GM12864 (cell line): ENCODE data around the gene HPS3.

Experiments
- DNase-seq: peaks from one replicate; pipeline ENCODE4 v3.0.0-alpha.2; 2011; ENCODE audit warnings: low read depth
- H3K4me3 ChIP-seq: 2 replicates; pipeline ENCODE4 v1.5.1; 2011; ENCODE audit warnings: mild to moderate bottlenecking, low read depth, low read length, control low read depth
- TF ChIP-seq, protein P1 (sequence below): IDR thresholded peaks from 2 replicates; pipeline ENCODE4 v1.5.1; 2011; ENCODE audit warnings: low read depth, mild to moderate bottlenecking, moderate library complexity, low read length, control low read depth, inconsistent platforms; ENCODE audit errors: missing control alignments

Gene HPS3, protein sequence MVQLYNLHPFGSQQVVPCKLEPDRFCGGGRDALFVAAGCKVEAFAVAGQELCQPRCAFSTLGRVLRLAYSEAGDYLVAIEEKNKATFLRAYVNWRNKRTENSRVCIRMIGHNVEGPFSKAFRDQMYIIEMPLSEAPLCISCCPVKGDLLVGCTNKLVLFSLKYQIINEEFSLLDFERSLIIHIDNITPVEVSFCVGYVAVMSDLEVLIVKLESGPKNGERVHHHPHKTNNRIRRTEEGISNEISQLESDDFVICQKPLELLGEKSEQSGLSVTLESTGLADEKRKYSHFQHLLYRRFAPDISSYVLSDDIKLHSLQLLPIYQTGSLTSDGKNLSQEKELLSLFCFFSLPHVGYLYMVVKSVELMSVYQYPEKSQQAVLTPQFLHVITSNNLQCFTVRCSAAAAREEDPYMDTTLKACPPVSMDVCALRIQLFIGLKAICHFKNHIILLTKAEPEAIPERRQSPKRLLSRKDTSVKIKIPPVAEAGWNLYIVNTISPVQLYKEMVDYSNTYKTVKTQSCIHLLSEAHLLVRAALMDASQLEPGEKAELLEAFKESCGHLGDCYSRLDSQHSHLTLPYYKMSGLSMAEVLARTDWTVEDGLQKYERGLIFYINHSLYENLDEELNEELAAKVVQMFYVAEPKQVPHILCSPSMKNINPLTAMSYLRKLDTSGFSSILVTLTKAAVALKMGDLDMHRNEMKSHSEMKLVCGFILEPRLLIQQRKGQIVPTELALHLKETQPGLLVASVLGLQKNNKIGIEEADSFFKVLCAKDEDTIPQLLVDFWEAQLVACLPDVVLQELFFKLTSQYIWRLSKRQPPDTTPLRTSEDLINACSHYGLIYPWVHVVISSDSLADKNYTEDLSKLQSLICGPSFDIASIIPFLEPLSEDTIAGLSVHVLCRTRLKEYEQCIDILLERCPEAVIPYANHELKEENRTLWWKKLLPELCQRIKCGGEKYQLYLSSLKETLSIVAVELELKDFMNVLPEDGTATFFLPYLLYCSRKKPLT

DNA sequence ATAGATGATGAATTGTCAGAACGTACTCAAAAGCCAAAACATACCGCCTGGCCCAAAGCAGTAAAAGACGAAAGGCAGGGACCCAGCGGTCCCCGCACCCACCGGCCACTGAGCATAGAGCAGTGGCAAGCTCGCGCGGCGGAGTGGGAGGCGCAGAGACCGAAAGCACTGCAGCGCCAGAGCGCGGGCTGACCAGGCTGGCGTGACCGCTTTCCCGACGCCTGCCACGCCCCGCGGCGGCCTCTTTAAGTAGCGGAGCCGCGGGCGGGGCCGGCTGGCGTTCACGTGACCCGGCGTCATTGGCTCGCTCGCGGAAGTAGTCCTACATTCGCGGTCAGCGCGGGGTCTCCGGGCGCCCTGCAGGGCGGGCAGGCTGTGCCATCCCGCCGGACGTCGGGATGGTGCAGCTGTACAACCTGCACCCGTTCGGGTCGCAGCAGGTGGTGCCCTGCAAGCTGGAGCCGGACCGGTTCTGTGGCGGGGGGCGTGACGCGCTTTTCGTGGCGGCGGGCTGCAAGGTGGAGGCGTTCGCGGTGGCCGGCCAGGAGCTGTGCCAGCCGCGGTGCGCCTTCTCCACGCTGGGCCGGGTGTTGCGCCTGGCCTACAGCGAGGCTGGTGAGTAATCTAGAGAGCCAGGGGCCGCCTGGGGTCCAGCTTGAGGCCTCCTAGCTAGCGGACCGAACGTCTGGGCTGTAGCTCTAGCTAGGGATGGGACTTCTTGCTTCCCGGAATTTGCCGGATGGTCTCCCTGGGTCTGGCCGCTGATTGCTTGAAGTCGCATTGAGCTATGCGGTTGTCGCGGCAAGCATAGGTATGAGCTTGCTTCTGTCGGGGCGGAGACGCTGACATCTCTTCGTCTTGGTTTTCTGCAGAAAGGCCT lies at the start of gene HPS3:
Gene HPS3 (plus strand): TSS at position 313 of the 880 bp plus-strand sequence. CDS start 86 bp downstream, at position 399.
- TF ChIP-seq, protein P1, sequence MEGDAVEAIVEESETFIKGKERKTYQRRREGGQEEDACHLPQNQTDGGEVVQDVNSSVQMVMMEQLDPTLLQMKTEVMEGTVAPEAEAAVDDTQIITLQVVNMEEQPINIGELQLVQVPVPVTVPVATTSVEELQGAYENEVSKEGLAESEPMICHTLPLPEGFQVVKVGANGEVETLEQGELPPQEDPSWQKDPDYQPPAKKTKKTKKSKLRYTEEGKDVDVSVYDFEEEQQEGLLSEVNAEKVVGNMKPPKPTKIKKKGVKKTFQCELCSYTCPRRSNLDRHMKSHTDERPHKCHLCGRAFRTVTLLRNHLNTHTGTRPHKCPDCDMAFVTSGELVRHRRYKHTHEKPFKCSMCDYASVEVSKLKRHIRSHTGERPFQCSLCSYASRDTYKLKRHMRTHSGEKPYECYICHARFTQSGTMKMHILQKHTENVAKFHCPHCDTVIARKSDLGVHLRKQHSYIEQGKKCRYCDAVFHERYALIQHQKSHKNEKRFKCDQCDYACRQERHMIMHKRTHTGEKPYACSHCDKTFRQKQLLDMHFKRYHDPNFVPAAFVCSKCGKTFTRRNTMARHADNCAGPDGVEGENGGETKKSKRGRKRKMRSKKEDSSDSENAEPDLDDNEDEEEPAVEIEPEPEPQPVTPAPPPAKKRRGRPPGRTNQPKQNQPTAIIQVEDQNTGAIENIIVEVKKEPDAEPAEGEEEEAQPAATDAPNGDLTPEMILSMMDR, result no peak
- H3K4me3 ChIP-seq, result peak within 1 kb of the TSS; percentile 93
- DNase-seq, result peak; percentile 62

DNA sequence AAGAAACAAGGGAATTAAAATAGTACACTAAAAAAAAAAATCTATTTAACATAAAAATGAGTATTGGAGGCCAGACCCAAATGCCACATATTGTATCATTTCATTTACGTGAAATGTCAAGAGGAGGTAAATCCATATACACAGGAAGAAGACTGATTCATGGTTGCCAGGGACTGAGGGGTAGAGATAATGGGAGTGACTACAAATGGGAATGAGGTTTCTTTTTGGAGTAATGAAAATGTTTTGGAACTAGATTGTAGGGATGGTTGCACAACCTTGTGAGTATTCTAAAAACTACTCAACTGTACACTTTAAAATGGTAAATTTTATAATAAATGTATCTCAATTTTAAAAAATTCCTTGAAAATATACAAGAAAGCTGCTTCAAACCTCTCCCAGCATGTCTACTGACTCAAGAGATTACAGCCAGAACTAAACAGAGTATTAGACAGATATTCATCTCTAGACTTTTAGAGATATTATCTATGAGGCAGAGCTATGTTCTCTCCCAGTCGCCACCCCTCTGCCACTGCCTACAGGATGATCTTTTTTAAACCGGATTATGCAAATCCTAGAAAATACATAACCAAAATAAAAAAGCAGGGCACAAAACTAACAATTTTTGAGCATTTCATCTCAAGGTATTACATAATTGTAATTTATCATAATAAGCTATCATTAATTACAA lies 49.3 kb upstream of the HPS3 start:
- H3K4me3 ChIP-seq, result no peak overlapping the region
- TF ChIP-seq, protein P1, result no peak
- no peak for DNase-seq

DNA sequence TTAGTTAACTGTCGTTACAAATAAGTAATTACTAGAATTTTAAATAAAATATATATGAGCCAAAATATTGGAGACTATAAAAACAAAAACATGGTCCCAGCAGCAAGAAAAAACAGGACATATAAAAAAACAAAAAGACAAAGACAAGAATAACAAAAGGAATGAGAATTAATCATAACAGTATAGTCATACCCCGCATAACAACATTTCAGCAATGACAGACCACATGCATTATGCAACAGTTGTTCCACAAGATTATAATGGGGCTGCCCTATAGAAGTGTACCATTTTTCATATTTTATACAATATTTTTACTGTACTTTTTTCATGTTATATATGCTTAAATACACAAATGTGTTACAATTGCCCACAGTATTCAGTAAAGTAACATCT lies 48.7 kb upstream of the HPS3 start:
- DNase-seq, result no peak
- TF ChIP-seq, protein P1, result no peak
- H3K4me3 ChIP-seq, result no peak overlapping the region

DNA sequence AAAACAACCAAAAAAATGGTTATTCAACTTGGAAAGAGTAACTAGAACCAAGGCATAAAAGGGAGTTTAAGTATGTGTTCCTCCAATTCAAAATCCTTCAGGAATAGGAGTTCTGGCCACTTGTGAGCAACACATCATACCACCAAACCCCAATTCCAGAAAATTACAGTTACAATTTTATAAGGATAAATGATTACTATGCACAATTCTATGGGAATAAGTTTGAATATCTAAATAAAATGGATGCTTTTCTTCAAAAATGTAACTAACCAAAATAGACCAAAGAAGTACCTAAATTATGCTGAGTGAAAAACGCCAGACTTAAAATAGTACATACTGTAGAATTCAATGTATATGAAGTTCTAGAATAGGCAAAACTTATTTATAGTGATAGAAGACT lies 47.7 kb upstream of the HPS3 start:
- TF ChIP-seq, protein P1, result no peak
- no peak overlapping the region for H3K4me3 ChIP-seq
- DNase-seq, result no peak

DNA sequence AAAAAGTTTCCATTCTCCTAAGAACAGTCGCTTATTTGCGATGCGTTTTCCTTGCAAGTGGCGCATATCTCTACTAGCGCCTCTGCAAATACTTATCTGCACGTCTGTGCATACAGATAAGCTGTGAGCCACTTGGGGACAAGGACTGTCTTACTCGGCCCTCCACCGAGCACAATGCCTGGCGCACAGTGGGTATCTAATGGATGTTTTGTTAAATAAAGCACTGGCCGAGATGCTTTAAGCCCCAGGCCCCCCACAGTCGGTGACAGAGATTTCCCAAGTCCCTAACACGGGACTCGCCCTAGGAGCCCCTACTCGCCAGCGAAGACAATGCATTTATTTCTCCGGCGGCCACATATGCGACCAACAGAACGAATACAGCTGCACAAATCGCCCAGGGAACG lies 43.6 kb upstream of the HPS3 start:
- TF ChIP-seq, protein P1, result no peak
- H3K4me3 ChIP-seq, result peak overlapping the region; percentile 82
- no peak for DNase-seq
